Omental fat pad (tissue), 4 donors: ENCODE results near the gene USP48. TPM values are rescaled to one million over a fixed set of nuclear protein-coding genes. Genes with fewer than 3 reads are reported as not detected.

Experiments
- ATAC-seq: fragments of 150-250 bp; one replicate; pipeline ENCODE4 v1.9.1; 2016; ENCODE audit warnings: mild to moderate bottlenecking, moderate library complexity; ENCODE audit not compliant: low FRiP score
- DNase-seq: peaks from one replicate; pipeline ENCODE4 v3.0.0-alpha.2; 2019; ENCODE audit warnings: low spot score
- total RNA-seq, 4 donors: library from RNA; depleted of rRNA; stranded (reverse); fragments of >200 nt; gene quantifications; one replicate each; pipeline ENCODE4 v1.1.0, GENCODE V29; 2016
- TF ChIP-seq, protein P1 (sequence below), 3 donors: fragments of 450-650 bp; IDR thresholded peaks; one replicate each; pipeline ENCODE4 v1.5.1; 2016 to 2017; ENCODE audit warnings: antibody characterized with exemption in 3 of 3, mild to moderate bottlenecking in 3 of 3, moderate library complexity in 2 of 3

The USP48 gene
- total RNA-seq, 4 donors from 2014 or later: 30.5 to 49.8 (median 39.5) TPM

DNA sequence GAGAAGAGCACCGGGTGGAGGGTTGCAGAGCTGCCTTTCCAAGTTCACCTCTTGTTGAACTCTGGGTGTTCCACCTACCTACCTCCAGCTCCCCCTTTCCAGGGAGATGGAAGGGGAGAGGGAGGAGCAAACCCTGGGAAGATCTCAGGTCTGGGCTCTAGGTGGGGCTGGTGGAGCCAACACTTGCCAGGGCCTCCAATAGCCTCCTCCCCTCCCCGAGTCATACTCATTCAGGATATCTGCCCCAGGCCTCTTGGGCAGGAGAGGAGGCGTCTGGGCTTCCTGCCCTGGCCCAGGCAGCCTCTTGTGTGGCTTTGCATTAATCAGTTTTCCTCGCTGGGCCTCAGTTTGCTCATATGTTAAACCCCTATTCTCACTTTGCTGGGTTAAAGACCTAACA lies 127.2 kb downstream of the USP48 start:
- ATAC-seq (no peak), DNase-seq (no peak)
- TF ChIP-seq, protein P1, sequence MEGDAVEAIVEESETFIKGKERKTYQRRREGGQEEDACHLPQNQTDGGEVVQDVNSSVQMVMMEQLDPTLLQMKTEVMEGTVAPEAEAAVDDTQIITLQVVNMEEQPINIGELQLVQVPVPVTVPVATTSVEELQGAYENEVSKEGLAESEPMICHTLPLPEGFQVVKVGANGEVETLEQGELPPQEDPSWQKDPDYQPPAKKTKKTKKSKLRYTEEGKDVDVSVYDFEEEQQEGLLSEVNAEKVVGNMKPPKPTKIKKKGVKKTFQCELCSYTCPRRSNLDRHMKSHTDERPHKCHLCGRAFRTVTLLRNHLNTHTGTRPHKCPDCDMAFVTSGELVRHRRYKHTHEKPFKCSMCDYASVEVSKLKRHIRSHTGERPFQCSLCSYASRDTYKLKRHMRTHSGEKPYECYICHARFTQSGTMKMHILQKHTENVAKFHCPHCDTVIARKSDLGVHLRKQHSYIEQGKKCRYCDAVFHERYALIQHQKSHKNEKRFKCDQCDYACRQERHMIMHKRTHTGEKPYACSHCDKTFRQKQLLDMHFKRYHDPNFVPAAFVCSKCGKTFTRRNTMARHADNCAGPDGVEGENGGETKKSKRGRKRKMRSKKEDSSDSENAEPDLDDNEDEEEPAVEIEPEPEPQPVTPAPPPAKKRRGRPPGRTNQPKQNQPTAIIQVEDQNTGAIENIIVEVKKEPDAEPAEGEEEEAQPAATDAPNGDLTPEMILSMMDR (IDR thresholded peaks at IDR 0.05): no peak

DNA sequence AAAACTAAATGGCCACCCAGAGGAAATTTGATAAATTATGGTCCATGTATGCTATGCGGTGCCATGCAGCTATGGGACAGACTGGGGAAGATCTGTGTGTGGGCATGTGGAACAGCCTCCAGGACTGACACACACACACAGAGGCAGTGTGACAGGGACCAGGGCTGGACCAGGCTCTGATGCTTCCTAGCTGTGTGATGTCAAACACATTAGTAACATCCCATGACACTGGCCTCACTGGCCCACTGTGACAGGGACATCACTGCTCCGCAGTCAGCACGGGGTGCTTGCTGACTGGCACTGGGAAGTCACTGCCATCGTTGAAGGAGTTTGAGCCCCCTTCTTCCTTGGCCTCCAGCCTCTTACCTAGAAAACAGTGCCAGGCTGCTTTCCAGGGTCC lies 127.7 kb downstream of the USP48 start:
- ATAC-seq (no peak), DNase-seq (no peak)
- TF ChIP-seq, protein P1 (IDR thresholded peaks at IDR 0.05): no peak

DNA sequence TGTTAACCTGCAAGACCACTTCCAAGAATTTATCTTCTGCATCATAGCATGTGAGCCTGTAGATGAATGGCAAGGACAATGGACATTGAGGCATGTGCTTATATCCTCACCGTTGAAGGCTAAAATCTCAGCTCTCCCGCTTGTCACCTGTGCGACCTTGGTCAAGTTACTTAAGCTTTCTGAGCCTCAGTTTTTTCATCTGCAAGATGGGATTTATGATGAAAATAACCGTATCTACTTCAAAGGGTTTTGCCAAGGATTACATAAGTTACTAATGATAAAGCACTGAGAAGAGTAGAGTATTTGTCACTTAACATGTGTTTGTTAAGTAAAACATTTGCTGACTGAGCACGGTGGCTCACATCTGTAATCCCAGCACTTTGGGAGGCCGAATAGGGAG lies 128.7 kb downstream of the USP48 start:
- TF ChIP-seq, protein P1 (IDR thresholded peaks at IDR 0.05): no peak
- DNase-seq: no peak

DNA sequence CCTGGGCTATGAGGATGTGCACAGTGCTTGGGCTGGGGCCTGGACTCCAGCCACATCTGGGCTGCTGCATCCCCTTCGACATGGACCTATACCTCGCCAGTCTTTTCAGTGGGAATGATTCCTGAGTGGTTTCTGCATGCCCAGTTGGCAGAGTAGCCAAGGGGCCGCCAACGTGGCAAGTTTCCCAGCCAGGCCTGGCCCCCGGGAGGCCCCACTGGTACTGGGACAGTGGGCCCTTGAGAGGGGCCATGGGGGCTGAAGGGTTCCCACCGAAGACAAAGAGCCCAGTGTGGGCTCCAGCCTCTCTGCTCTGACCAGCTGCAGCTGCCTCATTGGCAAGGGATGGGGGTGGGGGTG lies 129.2 kb downstream of the USP48 start:
- no peak for ATAC-seq
- TF ChIP-seq, protein P1 (IDR thresholded peaks at IDR 0.05): no peak
- no peak for DNase-seq

More for the DNA sequence above, 128.7 kb downstream of the USP48 start:
- no peak for ATAC-seq

DNA sequence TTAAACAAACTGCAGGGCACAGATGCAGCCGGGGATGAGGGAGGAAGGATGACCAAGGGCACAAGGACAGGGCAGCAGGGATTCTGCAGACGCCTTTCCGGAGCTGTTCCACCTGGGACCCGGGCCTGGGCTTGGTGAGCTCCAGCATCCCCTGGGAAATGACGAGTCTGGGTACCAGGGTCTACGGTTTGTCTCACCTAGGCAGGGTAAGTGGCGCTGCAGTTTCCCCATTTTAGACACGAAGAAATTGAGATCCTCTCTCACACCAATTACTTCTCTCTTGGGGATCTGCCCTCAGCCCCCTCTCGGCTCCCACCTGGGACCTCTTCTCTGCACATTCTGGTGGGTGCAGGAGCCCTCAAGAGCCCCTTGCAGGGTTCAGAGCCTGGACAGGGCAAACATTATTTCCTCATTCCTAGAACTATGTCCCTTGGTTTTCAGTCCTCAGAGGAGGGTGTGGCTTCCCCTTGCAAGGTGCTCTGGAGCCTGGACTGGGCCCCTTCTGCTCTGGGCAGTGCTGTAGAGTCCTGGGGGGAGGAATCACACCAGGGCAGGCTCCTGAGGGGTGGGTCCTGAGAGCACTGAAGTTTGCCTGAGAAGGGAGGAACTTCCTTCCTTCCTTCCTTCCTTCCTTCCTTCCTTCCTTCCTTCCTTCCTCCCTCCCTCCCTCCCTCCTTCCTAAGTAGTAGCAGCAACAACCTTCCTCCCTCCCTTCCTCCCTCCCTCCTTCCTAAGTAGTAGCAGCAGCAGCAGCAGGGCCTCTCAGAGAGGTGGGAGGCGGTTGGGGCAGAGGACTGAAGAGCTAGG lies 129.8 kb downstream of the USP48 start:
- no peak for ATAC-seq
- no peak for DNase-seq
- TF ChIP-seq, protein P1 (IDR thresholded peaks at IDR 0.05): no peak

DNA sequence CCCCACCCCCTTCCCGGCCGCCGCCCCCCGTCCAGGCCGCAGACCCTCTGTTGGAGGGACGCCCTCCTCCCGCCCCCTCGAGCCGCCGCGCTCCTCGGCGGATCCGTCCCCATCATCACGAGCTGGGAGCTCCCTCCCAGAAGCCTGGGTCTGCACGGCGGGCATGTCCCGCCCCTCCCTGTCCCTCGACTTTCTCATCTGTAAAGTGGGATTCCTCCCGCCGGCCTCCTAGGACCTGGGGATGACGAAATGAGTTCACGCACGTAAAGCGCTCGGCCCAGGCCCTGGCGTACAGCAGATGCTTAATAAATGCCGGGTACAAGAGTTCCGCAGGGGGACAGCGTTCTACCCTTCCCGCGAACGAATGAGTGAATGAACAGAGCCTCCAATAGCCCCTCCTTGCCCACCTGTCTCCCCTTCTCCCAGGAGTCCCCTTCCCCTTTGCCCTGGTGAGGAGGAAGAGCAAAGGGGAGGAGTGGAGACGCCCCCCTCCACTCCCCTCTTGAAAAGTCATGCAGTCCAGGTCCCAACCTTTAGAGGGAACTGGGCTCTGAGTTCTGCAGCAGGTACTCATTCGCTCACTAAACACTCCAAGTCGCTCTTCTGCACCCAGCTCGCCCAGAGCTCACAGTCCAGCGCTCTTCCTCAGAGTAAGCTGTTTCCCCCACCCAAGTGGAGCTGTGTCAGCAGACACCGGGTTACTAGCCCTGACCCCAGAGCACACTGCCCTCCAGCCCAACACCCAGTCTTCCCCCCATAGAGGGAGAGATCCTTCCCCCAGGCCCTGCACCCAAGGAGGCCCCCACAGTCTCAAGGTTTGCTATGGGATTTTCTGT lies 130.6 kb downstream of the USP48 start:
- ATAC-seq (no peak), DNase-seq (no peak)
- TF ChIP-seq, protein P1 (IDR thresholded peaks at IDR 0.05): no peak
